ENCODE measurements around the gene PFDN4.
"Not testable (repeated sequence)": the region's sequence is repeated elsewhere in the genome, so short reads cannot be mapped to it uniquely, and the experiment has no call there.

- TF ChIP-seq EZH2 (IDR thresholded peaks at IDR 0.05; ENCODE audit: insufficient read depth, poor library complexity, severe bottlenecking); EZH2phosphoT487 (IDR thresholded peaks at IDR 0.05; ENCODE audit: insufficient read depth, low read depth): not testable (repeated sequence)
Measured at GRCh38 chr20:54265791-54266190, 57.9 kb downstream of the PFDN4 start.

All from GM23248 (cell line).